GM19324 (cell line): ENCODE results near the gene IQUB.
"Not testable (repeated sequence)": the region's sequence is repeated elsewhere in the genome, so short reads cannot be mapped to it uniquely, and the experiment has no call there.

Experiments
- ATAC-seq: cut with Tn5 transposase; IDR thresholded peaks from one replicate; pipeline ENCODE4 v1.9.1; 2021; ENCODE audit warnings: mild to moderate bottlenecking, moderate library complexity; ENCODE audit not compliant: unreplicated experiment, low FRiP score

Gene IQUB

DNA sequence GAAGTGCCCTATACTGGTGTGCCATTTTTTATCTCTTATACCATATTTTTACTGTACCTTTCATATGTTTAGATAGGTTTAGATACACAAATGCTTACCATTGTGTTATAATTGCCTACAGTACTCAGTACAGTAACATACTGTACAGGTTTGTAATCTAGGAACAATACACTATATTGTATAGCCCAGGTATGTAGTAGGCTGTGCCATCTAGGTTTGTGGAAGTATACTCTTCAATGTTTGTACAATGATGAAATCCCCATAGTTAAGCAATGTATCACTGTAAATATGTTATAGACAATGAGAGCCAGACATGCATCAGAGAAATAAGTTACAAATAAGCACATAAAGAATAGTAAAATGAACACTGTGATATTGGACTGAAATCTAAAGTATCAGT, 109.1 kb downstream of the IQUB start:
- ATAC-seq: no peak

GRCh38 chr7:123424463-123424862, 109.9 kb downstream of the IQUB start:
- no peak for ATAC-seq

DNA sequence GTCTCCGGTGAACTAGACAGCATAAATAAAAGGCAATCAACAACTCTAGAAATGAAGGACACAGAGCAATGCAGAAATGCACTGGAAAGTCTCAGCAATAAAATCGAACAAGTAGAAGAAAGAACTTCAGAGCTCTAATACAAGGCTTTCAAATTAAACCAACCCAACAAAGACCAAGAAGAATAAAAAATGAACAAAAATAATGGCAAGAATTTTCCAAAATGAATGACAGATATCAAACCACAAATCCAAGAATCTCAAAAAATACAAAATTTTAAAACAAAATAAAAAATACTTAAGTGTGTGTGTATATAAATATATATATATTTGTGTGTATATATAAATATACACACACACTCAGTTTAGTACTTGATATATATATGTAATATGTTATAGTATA, 110.8 kb downstream of the IQUB start:
- no peak for ATAC-seq

GRCh38 chr7:123417580-123417979, 116.8 kb downstream of the IQUB start:
- ATAC-seq: no peak

GRCh38 chr7:123415625-123416024, 118.8 kb downstream of the IQUB start:
- ATAC-seq: no peak

- no peak for ATAC-seq
These were observed 124.0 kb downstream of the IQUB start for GRCh38 chr7:123410273-123410904.

- not testable (repeated sequence) for ATAC-seq
These were observed 126.4 kb downstream of the IQUB start for GRCh38 chr7:123407951-123408350.
